AG09319 (cell line): ENCODE measurements around the gene CPNE2.

Experiments used
- DNase-seq: peaks from one replicate; pipeline ENCODE4 v3.0.0-alpha.2; 2010; ENCODE audit warnings: low read depth; ENCODE audit errors: extremely low read depth
- CTCF ChIP-seq: IDR thresholded peaks from 2 replicates; pipeline ENCODE4 v1.5.1; 2011; ENCODE audit warnings: low read depth, mild to moderate bottlenecking, inconsistent platforms, low read length, moderate library complexity

The CPNE2 gene

DNA sequence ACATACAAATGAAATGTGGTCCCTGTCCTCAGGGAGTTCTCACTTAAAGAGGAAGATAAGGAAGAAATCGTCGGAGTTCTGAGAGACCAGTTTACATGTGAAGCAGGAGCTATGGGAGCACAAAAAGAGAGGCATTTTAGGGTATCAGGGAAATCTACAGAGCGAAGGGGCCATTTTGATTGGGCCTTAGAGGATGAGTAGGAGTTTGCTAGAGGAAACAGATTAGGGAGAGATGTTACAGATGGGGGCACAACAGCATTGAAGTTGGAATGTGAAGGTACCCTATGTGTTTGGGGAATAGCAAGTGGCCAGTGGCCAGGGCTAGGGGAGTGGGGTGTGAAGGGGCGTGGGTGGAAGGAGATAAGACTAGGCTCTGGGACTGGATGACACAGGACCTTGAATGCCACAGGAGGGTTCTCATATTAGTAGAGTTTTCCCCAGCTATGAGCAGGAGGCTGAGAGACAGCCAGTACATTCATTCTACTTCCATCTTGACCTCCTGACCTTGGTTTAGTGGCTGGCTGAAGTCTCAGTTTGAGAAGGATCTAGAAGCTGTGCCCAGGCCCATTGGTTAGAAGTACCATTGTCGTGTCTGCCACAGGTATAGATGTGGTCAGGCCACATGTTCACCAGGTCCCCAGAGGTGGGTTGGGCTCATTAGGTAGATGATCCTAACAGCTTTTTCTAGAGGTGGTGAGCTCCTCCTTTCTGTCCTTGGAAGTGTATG lies 34.8 kb downstream of the CPNE2 start:
- TF ChIP-seq CTCF = no peak
- DNase-seq = no peak

GRCh38 chr16:57127836-57128235 lies 35.5 kb downstream of the CPNE2 start:
- no peak for DNase-seq

DNA sequence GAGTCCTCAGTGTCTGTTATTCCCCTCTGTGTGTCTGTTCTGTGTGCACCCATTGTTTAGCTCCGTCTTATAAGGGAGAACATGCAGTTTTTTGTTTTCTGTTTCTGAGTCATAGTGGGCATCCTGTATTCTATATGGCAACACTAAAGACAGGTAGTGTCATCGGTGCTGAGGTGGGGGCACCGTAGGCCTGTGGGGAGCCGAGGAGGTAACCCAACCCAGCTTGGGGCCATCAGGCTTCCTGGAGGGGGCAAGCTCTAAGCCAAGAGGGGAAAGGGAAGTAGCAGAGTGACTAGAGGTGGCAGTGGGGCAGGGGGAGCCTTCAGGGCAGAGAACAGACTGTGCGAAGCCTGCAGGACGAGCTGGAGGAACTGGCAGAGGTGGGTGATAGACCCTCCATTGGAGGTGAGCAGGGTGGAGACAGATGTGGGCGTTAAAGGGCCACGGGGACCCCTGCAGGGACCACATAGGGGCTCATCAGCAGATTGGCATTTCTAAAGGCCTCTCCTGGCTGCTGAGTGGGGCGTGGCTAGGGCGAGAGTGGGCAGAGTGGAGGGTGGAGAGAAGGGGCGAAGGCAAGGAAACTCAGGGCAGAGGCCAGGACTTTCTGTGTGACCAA lies 36.5 kb downstream of the CPNE2 start:
- TF ChIP-seq CTCF = no peak
- DNase-seq = no peak

More at GRCh38 chr16:57127836-57128235, 35.5 kb downstream of the CPNE2 start:
- no peak for TF ChIP-seq CTCF

DNA sequence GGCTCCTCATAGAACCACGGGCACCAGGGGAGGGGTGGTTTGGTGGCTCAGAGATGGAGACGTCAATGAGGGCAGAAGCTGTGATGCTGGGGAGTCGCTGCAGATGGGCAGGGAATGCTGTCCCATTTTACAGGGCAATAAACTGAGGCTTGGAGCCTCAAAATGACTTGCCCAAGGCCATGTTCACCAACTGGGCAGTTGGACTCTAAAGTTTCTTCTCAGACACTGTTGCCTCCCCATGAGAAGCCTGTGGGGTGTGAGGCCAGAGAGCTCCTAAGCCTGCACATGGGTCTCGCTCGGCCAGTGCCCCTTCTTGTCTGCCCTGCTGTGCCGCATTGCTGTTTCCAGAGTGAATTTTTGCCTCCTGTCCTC lies 38.6 kb downstream of the CPNE2 start:
- no peak for TF ChIP-seq CTCF
- DNase-seq = no peak

- DNase-seq = no peak
- TF ChIP-seq CTCF = no peak
Observed at GRCh38 chr16:57131351-57131970, 39.1 kb downstream of the CPNE2 start.

DNA sequence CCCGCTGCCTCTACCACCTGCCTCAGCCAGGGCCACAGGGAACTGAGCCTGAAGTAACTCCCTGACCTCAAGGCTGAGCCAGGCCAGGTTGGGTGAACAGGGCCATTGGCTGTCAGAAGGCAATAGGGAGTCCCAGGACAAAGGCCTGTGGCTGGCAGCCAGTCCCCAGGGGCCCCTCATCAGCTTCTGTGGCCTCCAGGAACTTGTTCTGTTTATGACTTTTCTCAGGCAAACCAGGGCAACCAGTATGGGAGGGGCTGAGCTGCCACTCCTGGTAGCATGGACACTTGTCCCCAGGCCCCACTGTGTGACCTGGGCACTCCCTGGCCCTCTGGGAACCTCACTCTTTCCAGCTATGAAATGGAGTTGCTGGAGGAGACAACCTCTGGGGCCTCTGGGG lies 40.1 kb downstream of the CPNE2 start:
- no peak for TF ChIP-seq CTCF
- no peak for DNase-seq

DNA sequence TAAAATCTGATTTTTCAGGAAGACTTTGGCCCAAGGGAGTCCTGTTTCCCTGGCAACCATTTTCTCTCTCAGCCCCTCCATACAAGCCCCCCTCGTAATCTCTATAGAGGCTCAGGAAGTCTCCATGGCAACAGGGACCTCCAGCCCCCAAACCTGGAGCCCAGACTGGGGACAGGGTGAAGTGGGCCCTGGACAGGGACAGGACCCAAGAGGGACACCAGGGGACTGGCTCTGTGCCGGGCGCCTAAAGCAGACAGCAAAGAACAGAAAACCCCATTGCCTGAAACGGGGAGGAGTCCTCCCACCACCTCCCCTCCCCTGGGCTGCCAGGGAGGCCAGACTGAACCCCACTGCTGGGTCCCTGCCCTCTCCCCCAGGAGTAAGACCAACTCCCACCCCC lies 40.6 kb downstream of the CPNE2 start:
- TF ChIP-seq CTCF = no peak
- no peak for DNase-seq
